Natural killer cell treated with Interleukin-12 subunit alpha and Interleukin-12 subunit beta and Interleukin-15 and Interleukin-18, amount 100 ng/mL, for 72 hours (primary cell): ENCODE data around the gene A1BG. TPM values are rescaled to one million over a fixed set of nuclear protein-coding genes. Genes with fewer than 3 reads are reported as not detected.
A peak's percentile ranks its signal among the peaks of the same experiment; 100 is the strongest.
"Not testable (repeated sequence)": the region's sequence is repeated elsewhere in the genome, so short reads cannot be mapped to it uniquely, and the experiment has no call there.

Source experiments
- ATAC-seq, 2 donors: fragments of 150-1000 bp; cut with Tn5 transposase in 1 of 2; sonication (Bioruptor Pico), chemical (Tn5 transposase) in 1 of 2; 2 replicates each; pipeline ENCODE4 v1.10.0; 2021
- DNase-seq: peaks from one replicate; pipeline ENCODE4 v3.0.0; 2022; ENCODE audit warnings: low spot score
- H3K27ac Mint-ChIP-seq, 2 donors: 1 replicate in 1 of 2; 2 replicates in 1 of 2; pipeline ENCODE4 v1.8.0; 2022; ENCODE audit warnings: mixed read lengths in 2 of 2, mild to moderate bottlenecking in 1 of 2, moderate library complexity in 1 of 2
- H3K27me3 Mint-ChIP-seq, 2 donors: 1 replicate in 1 of 2; 2 replicates in 1 of 2; pipeline ENCODE4 v1.8.0; 2022; ENCODE audit warnings: mixed read lengths in 2 of 2
- H3K36me3 Mint-ChIP-seq: one replicate; pipeline ENCODE4 v1.8.0; 2022; ENCODE audit warnings: mixed read lengths
- H3K4me1 Mint-ChIP-seq, 2 donors: 1 replicate in 1 of 2; 2 replicates in 1 of 2; pipeline ENCODE4 v1.8.0; 2022; ENCODE audit warnings: low read depth in 2 of 2, mixed read lengths in 2 of 2, mild to moderate bottlenecking in 1 of 2
- H3K4me3 Mint-ChIP-seq: one replicate; pipeline ENCODE4 v1.8.0; 2022; ENCODE audit warnings: mixed read lengths
- H3K9me3 Mint-ChIP-seq: 2 replicates; pipeline ENCODE4 v1.8.0; 2022; ENCODE audit warnings: mixed read lengths
- total RNA-seq, 2 donors: library from RNA; stranded (reverse); gene quantifications; one replicate each; pipeline ENCODE4 v1.2.3, GENCODE V29; 2022

Gene A1BG
- total RNA-seq, 2 donors from 2014 or later = 4.4 to 5.2 TPM

DNA sequence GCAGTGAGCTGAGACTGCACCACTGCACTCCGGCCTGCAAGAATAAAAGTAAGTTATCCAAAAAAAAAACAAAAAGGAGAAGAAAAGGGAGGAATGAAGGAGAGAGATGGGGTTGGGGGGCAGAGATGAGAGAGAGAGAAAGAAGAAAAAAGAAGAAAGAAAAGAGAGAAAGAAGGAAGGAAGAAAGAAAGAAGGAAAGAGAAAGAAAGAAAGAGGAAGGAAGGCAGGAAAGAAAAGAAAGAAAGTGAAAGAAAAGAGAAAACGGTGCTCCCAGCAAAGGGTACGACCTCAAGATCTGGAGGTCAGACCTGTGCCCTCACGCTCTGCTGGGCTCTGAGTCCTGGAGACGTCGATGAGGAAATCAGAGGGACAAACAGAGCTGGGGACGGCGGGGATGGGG lies 3.7 kb downstream of the A1BG start:
- Mint-ChIP-seq H3K9me3 (no peaks in the 10 kb centered on the region), H3K4me3 (peak overlapping the region; percentile 60), H3K4me1 (peaks cover 6 to 18% of the 10 kb centered on the region in 2 donors), H3K36me3 (no peaks in the 10 kb centered on the region), H3K27me3 (peaks cover 3 to 22% of the 10 kb centered on the region in 2 donors), H3K27ac (no peak overlapping the region)
- no peak for ATAC-seq
- no peak for DNase-seq

- H3K27me3 Mint-ChIP-seq = peaks cover 3 to 23% of the 10 kb centered on the region in 2 donors
- DNase-seq, ATAC-seq, H3K36me3 Mint-ChIP-seq, H3K9me3 Mint-ChIP-seq: not testable (repeated sequence)
- H3K4me1 Mint-ChIP-seq = peaks cover 6 to 18% of the 10 kb centered on the region in 2 donors
- H3K27ac Mint-ChIP-seq = peak overlapping the region in 1 of 2 donors; percentile 31
- H3K4me3 Mint-ChIP-seq = peak overlapping the region; percentile 78
Observed at GRCh38 chr19:58348080-58348479, 5.2 kb downstream of the A1BG start.

DNA sequence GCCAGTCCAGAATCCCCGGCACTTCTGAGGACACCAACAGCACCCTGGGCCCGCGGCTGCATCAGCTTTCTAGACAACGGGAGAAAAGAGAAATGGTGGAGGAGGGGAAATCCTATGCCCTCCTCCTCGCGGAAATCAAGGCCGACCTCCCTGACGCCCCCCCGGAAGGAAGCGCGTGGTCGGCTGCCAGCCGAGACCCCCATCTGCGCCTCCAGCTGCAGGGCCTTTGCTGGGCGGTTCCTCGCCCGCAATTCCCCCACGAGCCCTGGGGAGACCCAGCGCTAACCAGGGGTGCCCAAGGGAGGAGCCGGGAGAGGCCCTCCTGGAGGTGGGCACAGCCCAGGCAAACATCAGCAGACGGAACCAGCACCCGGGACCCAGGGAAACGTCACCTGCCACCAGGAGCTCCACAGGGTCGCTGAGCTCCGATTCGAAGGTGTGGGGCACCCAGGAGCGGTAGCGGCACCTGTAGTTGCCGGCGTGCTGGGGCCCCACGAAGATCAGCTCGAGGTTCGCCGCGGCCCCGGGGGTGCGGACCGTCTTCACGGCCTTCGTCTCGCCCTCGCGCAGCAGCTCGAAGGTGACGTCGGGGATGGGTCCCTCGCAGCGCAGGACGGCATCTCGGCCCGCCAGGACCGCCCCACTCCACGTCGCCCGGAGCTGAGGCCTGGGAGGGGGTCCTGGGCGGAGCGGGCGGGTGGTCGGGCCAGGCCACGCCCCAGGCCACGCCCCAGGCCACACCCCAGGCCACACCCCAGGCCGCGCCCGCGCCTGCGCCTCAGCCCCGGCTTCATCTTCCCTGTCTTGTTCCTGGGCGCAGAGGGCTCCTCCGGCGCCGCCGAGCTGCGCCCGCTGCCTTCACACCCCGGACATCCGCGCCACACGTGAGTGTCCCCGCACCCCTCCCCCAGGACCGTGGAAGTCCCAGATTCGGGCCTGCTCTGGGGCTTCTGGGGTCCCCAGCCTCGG lies 6.0 kb downstream of the A1BG start:
- Mint-ChIP-seq H3K9me3 (no peaks in the 10 kb centered on the region), H3K27ac (peak overlapping the region in 1 of 2 donors; percentile 31), H3K36me3 (no peaks in the 10 kb centered on the region), H3K27me3 (peaks cover 3 to 23% of the 10 kb centered on the region in 2 donors), H3K4me3 (peak overlapping the region; percentile 78), H3K4me1 (peaks cover 6 to 18% of the 10 kb centered on the region in 2 donors)
- ATAC-seq (peak; percentile 94 to 97), DNase-seq (peak; percentile 73)

- H3K4me1 Mint-ChIP-seq = peaks cover 6 to 20% of the 10 kb centered on the region in 2 donors
- no peaks in the 10 kb centered on the region for H3K9me3 Mint-ChIP-seq
- H3K27me3 Mint-ChIP-seq = peaks cover 3 to 23% of the 10 kb centered on the region in 2 donors
- no peak for DNase-seq
- peak overlapping the region; percentile 32 for H3K4me3 Mint-ChIP-seq
- peaks cover 6% of the 10 kb centered on the region for H3K36me3 Mint-ChIP-seq
- ATAC-seq = no peak
- peak overlapping the region in 1 of 2 donors; percentile 27 for H3K27ac Mint-ChIP-seq
Observed at GRCh38 chr19:58345558-58345957, 7.7 kb downstream of the A1BG start.

- peaks cover 13% of the 10 kb centered on the region for H3K36me3 Mint-ChIP-seq
- ATAC-seq (no peak), DNase-seq (no peak)
- H3K27ac Mint-ChIP-seq = no peak overlapping the region
- H3K4me1 Mint-ChIP-seq = peaks cover 6 to 10% of the 10 kb centered on the region in 2 donors
- no peak overlapping the region for H3K4me3 Mint-ChIP-seq
- no peaks in the 10 kb centered on the region for H3K27me3 Mint-ChIP-seq
- H3K9me3 Mint-ChIP-seq = no peaks in the 10 kb centered on the region
Observed at GRCh38 chr19:58338825-58339558, 14.3 kb downstream of the A1BG start.

GRCh38 chr19:58338336-58338735 lies 15.0 kb downstream of the A1BG start:
- H3K9me3 Mint-ChIP-seq = no peaks in the 10 kb centered on the region
- no peak overlapping the region for H3K27ac Mint-ChIP-seq
- H3K4me3 Mint-ChIP-seq = no peak overlapping the region
- no peaks in the 10 kb centered on the region for H3K27me3 Mint-ChIP-seq
- ATAC-seq = no peak
- no peak for DNase-seq
- peaks cover 6 to 10% of the 10 kb centered on the region in 2 donors for H3K4me1 Mint-ChIP-seq
- peaks cover 13% of the 10 kb centered on the region for H3K36me3 Mint-ChIP-seq

GRCh38 chr19:58336820-58337219 lies 16.5 kb downstream of the A1BG start:
- H3K27me3 Mint-ChIP-seq = no peaks in the 10 kb centered on the region
- no peak for ATAC-seq
- no peaks in the 10 kb centered on the region for H3K9me3 Mint-ChIP-seq
- peaks cover 6 to 10% of the 10 kb centered on the region in 2 donors for H3K4me1 Mint-ChIP-seq
- no peak overlapping the region for H3K4me3 Mint-ChIP-seq
- H3K27ac Mint-ChIP-seq = no peak overlapping the region
- H3K36me3 Mint-ChIP-seq = peaks cover 13% of the 10 kb centered on the region
- no peak for DNase-seq

DNA sequence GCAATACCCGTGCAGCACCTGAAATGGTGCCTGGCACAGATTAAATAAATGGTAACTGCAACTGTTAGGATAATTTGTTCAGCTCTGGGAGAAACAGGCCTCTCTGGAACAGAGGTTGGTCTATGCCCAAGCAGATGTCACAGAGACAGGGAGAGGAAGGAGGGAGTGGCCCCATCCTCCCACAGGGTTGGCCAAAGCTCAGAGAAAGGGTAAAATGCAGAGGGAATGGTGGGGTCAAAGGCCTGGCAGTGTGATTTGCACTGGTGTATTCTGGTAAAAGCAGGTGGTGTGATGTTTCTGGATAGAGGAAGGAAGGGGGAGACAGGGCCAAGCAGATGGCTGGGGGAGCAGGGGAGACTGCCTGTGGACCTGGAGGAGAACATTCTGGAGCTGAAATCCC lies 17.1 kb downstream of the A1BG start:
- Mint-ChIP-seq H3K27me3 (no peaks in the 10 kb centered on the region), H3K4me3 (no peak overlapping the region), H3K9me3 (no peaks in the 10 kb centered on the region), H3K27ac (no peak overlapping the region), H3K36me3 (peaks cover 11% of the 10 kb centered on the region), H3K4me1 (peaks cover 6 to 8% of the 10 kb centered on the region in 2 donors)
- ATAC-seq (no peak), DNase-seq (no peak)

GRCh38 chr19:58335630-58336029 lies 17.7 kb downstream of the A1BG start:
- ATAC-seq (no peak), DNase-seq (no peak)
- H3K27me3 Mint-ChIP-seq = no peaks in the 10 kb centered on the region
- no peak overlapping the region for H3K27ac Mint-ChIP-seq
- no peaks in the 10 kb centered on the region for H3K9me3 Mint-ChIP-seq
- peaks cover 7% of the 10 kb centered on the region for H3K36me3 Mint-ChIP-seq
- peaks cover 10 to 11% of the 10 kb centered on the region in 2 donors for H3K4me1 Mint-ChIP-seq
- no peak overlapping the region for H3K4me3 Mint-ChIP-seq

DNA sequence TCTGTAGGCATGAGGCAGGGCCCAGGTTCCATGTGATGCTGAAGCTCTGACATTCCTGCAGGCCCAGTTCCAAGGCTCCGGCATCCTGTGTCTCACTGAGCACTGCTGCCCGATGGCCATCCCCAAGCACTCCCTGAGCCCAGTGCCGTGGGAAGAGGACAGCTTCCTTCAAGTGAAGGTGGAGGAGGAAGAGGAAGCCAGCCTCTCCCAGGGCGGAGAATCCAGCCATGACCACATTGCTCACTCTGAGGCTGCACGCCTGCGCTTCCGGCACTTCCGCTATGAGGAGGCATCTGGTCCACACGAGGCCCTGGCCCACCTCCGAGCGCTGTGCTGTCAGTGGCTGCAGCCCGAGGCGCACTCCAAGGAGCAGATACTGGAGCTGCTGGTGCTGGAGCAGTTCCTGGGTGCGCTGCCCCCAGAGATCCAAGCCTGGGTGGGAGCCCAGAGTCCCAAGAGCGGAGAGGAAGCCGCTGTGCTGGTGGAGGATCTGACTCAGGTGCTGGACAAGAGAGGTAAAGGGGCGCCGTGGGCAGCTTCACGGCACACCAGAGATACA lies 18.5 kb downstream of the A1BG start:
- H3K36me3 Mint-ChIP-seq = peaks cover 3% of the 10 kb centered on the region
- H3K4me1 Mint-ChIP-seq = peaks cover 6 to 8% of the 10 kb centered on the region in 2 donors
- no peak overlapping the region for H3K4me3 Mint-ChIP-seq
- DNase-seq (no peak), ATAC-seq (no peak)
- no peaks in the 10 kb centered on the region for H3K27me3 Mint-ChIP-seq
- H3K9me3 Mint-ChIP-seq = no peaks in the 10 kb centered on the region
- H3K27ac Mint-ChIP-seq = no peak overlapping the region

- Mint-ChIP-seq H3K4me3 (no peak overlapping the region), H3K4me1 (peaks cover 5 to 6% of the 10 kb centered on the region in 2 donors), H3K36me3 (no peaks in the 10 kb centered on the region), H3K27ac (no peak overlapping the region), H3K9me3 (no peaks in the 10 kb centered on the region), H3K27me3 (no peaks in the 10 kb centered on the region)
- no peak for DNase-seq
- no peak for ATAC-seq
Observed at GRCh38 chr19:58332697-58333096, 20.6 kb downstream of the A1BG start.

GRCh38 chr19:58330458-58330857 lies 22.8 kb downstream of the A1BG start:
- DNase-seq (no peak), ATAC-seq (no peak)
- Mint-ChIP-seq H3K4me3 (no peak overlapping the region), H3K36me3 (no peaks in the 10 kb centered on the region), H3K9me3 (no peaks in the 10 kb centered on the region), H3K27me3 (no peaks in the 10 kb centered on the region), H3K4me1 (peaks cover 5 to 6% of the 10 kb centered on the region in 2 donors), H3K27ac (no peak overlapping the region)

DNA sequence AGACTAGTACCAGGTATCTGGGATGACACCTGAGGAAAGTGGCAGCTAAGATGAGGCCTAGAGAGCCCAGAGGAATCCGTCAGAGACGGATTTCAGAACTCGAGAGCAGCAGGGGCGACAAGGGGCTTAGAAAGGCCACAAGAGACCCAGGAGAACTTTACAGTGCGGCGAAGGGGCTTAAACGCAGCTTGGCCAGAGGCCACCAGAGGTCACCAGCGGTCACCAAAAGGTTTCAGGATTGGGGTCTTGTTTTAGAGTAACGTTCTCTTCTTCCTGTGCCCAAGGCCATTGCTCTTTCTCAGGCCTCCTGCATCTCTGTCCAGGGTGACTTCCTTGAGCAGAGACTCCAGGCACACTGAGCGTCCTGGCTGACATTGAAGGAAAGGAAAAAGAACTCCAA lies 24.3 kb downstream of the A1BG start:
- no peak overlapping the region for H3K27ac Mint-ChIP-seq
- no peaks in the 10 kb centered on the region for H3K9me3 Mint-ChIP-seq
- ATAC-seq = no peak
- peaks cover 4 to 5% of the 10 kb centered on the region in 2 donors for H3K4me1 Mint-ChIP-seq
- DNase-seq = no peak
- H3K27me3 Mint-ChIP-seq = no peaks in the 10 kb centered on the region
- H3K4me3 Mint-ChIP-seq = no peak overlapping the region
- H3K36me3 Mint-ChIP-seq = no peaks in the 10 kb centered on the region
